CD4-positive, alpha-beta T cell treated with Interleukin-1 beta for 1 hour (primary cell): Measurements from ENCODE around the gene INAFM2.
A peak's percentile ranks its signal among the peaks of the same experiment; 100 is the strongest.

Experiments
- DNase-seq, 2 donors: peaks; one replicate each; pipeline ENCODE4 v3.0.0-alpha.2; 2020 to 2022

The INAFM2 gene

DNA sequence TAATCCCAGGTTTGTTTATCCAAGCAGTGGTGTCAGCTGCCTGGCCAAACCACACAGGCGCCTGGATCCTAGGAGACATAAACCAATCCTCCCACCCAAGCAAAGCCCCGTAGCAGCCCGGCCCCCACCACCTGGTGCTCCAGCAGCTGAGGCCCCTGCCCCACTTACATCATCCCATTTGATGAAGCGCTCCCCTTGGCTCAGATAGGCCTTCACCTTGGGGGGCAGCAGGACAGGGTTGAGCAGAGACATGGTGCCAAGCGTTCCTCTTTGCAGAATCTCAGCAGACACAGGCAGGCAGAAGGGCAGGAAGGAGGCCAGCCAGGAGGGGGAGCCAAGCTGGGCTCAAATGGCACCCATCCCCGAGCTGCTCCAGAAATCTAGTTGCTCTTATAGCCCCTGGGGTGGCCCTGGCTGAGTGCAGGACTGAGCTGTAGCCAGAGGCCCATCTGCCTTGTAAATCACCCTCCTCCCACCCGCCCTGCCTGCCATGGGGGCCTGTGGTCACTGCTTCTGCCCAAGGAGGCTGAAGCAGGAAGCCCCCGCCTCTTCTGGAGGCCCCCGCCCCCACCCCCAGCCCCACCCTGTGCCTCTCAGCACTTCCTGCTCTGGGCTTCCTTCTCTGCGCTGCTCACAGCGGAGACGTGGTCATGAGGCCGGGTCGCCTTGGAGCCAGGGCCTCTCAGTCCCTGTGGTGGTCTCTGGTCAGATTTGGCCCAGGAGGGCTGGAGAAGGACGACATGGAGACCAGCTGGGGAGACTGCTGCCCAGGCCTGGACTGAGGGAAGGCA, 15.9 kb upstream of the INAFM2 start, which contains the start of gene PLCB2:
Gene PLCB2, minus strand, starts transcription at position 515 of the 791 bp plus-strand sequence. Its CDS starts 263 bp downstream, at position 252.
- peak; percentile 67 to 71 for DNase-seq

GRCh38 chr15:40309344-40309862, 14.1 kb upstream of the INAFM2 start:
- DNase-seq: no peak

- DNase-seq: peak; percentile 69 to 70
Measured at GRCh38 chr15:40310001-40310959, 13.2 kb upstream of the INAFM2 start.

GRCh38 chr15:40310993-40311392, 12.5 kb upstream of the INAFM2 start:
- no peak for DNase-seq

- no peak for DNase-seq
Measured at GRCh38 chr15:40312370-40313158, 10.9 kb upstream of the INAFM2 start.

DNA sequence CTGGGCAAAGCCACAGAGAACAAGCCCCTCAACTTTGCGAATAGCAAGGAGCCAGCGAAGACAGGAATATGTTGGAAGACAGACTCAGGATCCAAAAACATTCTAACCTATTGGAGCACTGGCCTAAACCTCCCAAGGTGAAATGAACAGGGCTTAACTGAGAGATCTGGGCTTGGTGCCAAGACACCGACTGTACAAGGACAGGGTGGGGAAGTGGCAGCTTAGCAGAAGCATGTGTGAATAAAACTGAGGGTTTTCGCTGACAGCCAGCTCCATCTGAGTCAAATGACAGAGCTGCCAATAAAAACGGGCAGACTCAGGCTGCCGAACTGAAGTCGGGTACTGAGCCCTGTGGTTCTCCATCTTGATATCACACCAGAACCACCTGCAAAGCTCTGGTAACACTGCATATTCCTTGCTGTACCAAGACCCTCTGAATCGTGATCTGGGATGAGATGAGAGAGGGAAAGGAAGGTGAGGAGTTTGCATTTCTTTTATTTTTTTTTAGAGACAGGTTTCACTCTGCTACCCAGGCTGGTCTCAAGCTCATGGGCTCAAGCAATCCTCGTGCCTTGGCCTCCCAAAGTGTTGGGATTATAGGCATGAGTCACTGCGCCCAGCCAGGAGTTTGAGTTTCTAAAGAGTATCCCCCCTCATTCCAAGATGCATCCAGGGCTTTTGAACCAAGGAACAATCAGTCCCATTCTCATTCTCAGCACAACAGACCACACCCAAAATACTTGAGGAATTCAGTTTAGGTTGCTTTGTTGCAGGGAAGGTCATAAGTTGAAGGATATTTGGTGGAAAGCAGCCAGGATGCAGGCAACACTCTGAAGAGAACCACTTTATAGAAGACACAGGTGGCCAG, 9.7 kb upstream of the INAFM2 start:
- DNase-seq: peak; percentile 63 to 67

GRCh38 chr15:40314723-40315276, 8.7 kb upstream of the INAFM2 start:
- no peak for DNase-seq

GRCh38 chr15:40316931-40317330, 6.6 kb upstream of the INAFM2 start:
- no peak for DNase-seq

- no peak for DNase-seq
Measured at GRCh38 chr15:40317580-40317979, 5.9 kb upstream of the INAFM2 start.

DNA sequence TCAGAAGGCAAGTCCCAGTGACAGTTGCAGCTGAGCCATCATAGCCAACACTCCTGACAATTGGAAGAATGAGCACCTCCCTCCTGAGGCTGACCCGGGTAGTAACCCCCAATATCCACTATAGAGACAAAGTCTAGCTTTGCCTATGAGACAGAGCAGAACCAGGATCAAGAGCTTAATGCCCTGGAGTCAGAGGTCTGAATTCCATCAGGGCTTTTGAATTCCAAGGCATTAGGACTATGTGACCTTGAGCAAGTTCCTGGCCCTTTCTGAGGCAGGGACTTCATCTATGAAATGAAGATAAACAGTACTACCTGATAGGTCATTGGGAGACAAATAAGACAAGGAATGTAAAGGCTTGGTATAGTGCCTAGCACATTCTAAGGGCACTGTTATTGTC, 3.1 kb upstream of the INAFM2 start:
- no peak for DNase-seq

- DNase-seq: peak; percentile 66 to 78
Measured at GRCh38 chr15:40320931-40321371, 2.5 kb upstream of the INAFM2 start.

DNA sequence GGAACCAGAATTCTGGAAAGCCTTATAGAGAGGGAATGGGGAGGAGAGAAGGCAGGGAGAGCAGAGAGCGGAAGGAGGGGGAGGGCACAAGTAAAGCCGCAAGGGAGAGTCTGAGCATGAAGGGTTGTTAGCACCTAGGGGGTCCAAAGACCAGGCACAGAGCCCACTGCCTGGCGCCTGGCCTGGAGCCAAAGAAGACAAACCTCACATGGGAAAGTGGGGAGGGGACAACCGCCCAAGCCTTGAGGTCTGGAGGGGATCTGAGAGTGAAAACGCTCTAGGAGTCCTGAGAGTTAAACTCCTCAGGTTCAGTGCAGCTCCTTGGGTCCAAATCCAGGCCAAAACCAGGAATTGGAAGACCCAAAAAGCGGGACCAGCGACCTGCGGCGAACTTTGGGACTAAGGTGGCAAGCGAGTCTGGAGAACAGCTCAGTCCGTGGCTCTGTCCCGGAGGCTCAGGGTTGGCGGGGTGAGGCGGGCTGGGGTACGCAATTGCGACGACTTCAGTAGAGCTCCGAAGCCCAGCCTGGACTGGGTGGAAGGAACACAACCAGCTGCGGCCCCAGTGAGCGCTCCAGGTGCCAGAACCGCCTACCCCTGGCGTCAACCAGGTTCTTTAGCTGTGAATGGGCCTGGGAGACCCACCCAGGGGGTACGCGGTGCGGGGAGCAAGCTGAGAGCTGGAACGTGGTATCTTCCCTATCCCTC, 807 bp upstream of the INAFM2 start:
- DNase-seq: no peak

GRCh38 chr15:40323953-40324937, 753 bp downstream of the INAFM2 start:
- peak in 1 of 2 donors; percentile 21 for DNase-seq

GRCh38 chr15:40325188-40325587, 1.7 kb downstream of the INAFM2 start:
- no peak for DNase-seq

- no peak for DNase-seq
Measured at GRCh38 chr15:40325700-40326099, 2.2 kb downstream of the INAFM2 start.

DNA sequence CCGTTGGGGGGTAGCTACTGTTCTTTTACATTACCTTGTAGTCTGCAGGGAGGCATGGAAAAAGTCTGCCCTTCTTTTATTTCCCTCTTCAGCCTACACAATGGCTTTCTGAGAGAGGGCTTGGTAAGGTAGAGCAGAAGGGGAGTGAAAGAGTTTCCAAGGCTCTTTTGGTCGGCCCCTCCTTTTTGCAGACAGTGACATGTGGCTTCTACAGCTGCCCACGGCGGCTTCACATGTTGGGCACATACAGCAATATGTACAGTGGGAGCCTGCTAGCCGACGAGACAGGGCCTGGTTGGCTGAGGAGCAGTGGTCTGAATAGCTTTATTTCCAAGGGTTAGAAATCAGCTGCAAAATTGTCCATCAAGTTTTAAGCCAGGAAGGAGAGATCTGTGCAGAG, 4.0 kb downstream of the INAFM2 start:
- no peak for DNase-seq

DNA sequence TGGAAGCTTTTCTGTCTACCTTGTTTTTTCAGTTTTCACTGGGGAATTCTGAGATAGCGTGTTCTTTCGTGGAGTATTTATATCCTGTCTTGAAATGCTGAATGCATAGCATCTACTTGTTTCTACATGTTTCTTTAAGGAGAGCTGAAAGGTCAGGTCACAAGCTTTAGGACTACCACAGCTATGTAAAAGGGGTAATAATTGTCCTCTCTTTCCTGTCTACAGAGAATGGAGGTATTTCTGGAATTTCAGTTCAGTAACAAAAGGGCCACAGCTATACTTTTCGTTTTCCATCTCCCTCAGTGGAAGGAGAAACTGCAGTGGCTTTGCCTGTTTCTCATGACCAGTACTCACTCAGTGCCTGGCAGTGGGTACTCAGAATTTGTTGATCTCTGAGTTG, 4.7 kb downstream of the INAFM2 start:
- no peak for DNase-seq

DNA sequence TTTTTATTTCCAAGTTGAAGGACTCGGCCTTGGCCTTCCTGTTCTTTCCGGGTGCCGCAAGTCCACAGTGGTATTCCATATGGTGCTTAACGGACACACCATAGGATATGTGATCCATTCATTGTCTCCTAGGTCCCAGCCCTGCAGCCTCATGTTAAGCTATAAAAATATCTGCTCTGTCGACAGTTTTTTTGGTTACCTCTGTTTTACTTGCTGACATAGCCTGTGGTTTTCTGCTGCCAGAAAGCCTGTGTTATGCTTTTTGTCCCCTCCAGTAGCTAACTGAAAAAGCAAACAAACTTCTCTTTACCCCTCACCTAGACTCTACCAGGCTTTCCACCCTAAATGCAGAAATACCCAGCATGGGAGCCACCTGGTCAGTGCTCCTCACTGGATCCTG, 5.3 kb downstream of the INAFM2 start:
- no peak for DNase-seq

GRCh38 chr15:40329804-40330203, 6.3 kb downstream of the INAFM2 start:
- DNase-seq: no peak
